Fibroblast of lung (primary cell): ENCODE measurements around the gene UBN2. TPM values are rescaled to one million over a fixed set of nuclear protein-coding genes. Genes with fewer than 3 reads are reported as not detected.
A peak's percentile ranks its signal among the peaks of the same experiment; 100 is the strongest.

ENCODE experiments used
- DNase-seq, 2 donors: peaks; one replicate each; pipeline versions ENCODE4 v3.0.0 to v3.0.0-alpha.2; 2010; ENCODE audit warnings: low read depth in 2 of 2
- H2AFZ ChIP-seq: 2 replicates; pipeline ENCODE4 v1.5.1; 2012; ENCODE audit warnings: low read length, control low read depth, inconsistent platforms
- H3K27ac ChIP-seq: 2 replicates; pipeline ENCODE4 v1.5.1; 2011; ENCODE audit warnings: low read length, control low read depth; ENCODE audit not compliant: insufficient read depth
- H3K27me3 ChIP-seq: 2 replicates; pipeline ENCODE4 v1.5.1; 2011; ENCODE audit warnings: mild to moderate bottlenecking, low read length; ENCODE audit not compliant: control insufficient read depth, insufficient read depth
- H3K36me3 ChIP-seq: 2 replicates; pipeline ENCODE4 v1.5.1; 2011; ENCODE audit warnings: low read length; ENCODE audit not compliant: control insufficient read depth, insufficient read depth
- H3K4me1 ChIP-seq: 2 replicates; pipeline ENCODE4 v1.5.1; 2011; ENCODE audit warnings: low read length; ENCODE audit not compliant: control insufficient read depth, insufficient read depth; ENCODE audit errors: extremely low read depth
- H3K4me2 ChIP-seq: 2 replicates; pipeline ENCODE4 v1.5.1; 2011; ENCODE audit warnings: low read length, control low read depth; ENCODE audit not compliant: insufficient read depth; ENCODE audit errors: extremely low read depth
- H3K4me3 ChIP-seq, 4 experiments: fragments of 200-600 bp in 1 of 4; sonication (generic) in 1 of 4; replicated peaks in 1 of 4; 2 replicates each; pipeline ENCODE4 v1.5.1; 2011 to 2016; ENCODE audit warnings: low read length in 4 of 4, low read depth in 3 of 4, mild to moderate bottlenecking in 3 of 4, control low read depth in 2 of 4, inconsistent platforms in 1 of 4, mixed read lengths in 1 of 4; ENCODE audit not compliant: insufficient read depth in 1 of 4; ENCODE audit errors: control extremely low read depth in 1 of 4
- H3K79me2 ChIP-seq: 2 replicates; pipeline ENCODE4 v1.5.1; 2012; ENCODE audit warnings: mild to moderate bottlenecking, low read length, inconsistent platforms; ENCODE audit not compliant: control insufficient read depth, insufficient read depth
- H3K9ac ChIP-seq: 2 replicates; pipeline ENCODE4 v1.5.1; 2011; ENCODE audit warnings: mild to moderate bottlenecking, low read length, control low read depth; ENCODE audit not compliant: insufficient read depth
- H3K9me3 ChIP-seq: 2 replicates; pipeline ENCODE4 v1.5.1; 2012; ENCODE audit warnings: low read depth, low read length; ENCODE audit not compliant: control insufficient read depth, insufficient read depth
- H4K20me1 ChIP-seq: 2 replicates; pipeline ENCODE4 v1.5.1; 2011; ENCODE audit warnings: low read length; ENCODE audit not compliant: control insufficient read depth, insufficient read depth; ENCODE audit errors: extremely low read depth
- CTCF ChIP-seq, 2 donors: IDR thresholded peaks in 1 of 2; conservative IDR thresholded peaks in 1 of 2; 1 replicate in 1 of 2; 2 replicates in 1 of 2; pipeline ENCODE4 v1.5.1; 2011 to 2012; ENCODE audit warnings: low read length in 2 of 2, control low read depth in 1 of 2, inconsistent platforms in 1 of 2, low read depth in 1 of 2, mild to moderate bottlenecking in 1 of 2
- EZH2 ChIP-seq: IDR thresholded peaks from 2 replicates; pipeline ENCODE4 v1.5.1; 2012; ENCODE audit warnings: low read length, control low read depth, mild to moderate bottlenecking; ENCODE audit errors: missing control alignments
- polyA minus RNA-seq: library from RNA; depleted of rRNA, polyadenylated mRNA; stranded (reverse); fragments of >200 nt; gene quantifications from 2 replicates; pipeline ENCODE4 v1.2.3, GENCODE V29; 2011; ENCODE audit warnings: low replicate concordance
- polyA plus RNA-seq, 2 donors: library from polyadenylated mRNA; depleted of rRNA in 1 of 2; stranded (reverse) in 1 of 2; unstranded in 1 of 2; fragments of >200 nt; gene quantifications; 2 replicates each; pipeline ENCODE4 v1.2.1, GENCODE V29; 2011 to 2012; ENCODE audit warnings: missing spikeins in 1 of 2
- total RNA-seq: library from RNA; depleted of rRNA; stranded (reverse); fragments of >200 nt; gene quantifications from 2 replicates; pipeline ENCODE4 v1.2.1, GENCODE V29; 2014

Gene UBN2
- total RNA-seq (4.1 and 5.9 TPM in 2 replicates), polyA plus RNA-seq (2.2 and 2.3 TPM in 2 replicates), polyA minus RNA-seq (1.4 and 2.4 TPM in 2 replicates)
- polyA plus RNA-seq (2012): 1.2 and 1.4 TPM in 2 replicates

GRCh38 chr7:139230774-139231512 is at the start of gene UBN2:
Gene UBN2, plus strand, starts transcription at chr7:139231237. Its CDS starts 248 bp downstream, at chr7:139231485.
- H3K4me2 ChIP-seq: peak within 1 kb of the TSS; percentile 92
- peak within 1 kb of the TSS; percentile 97 for H2AFZ ChIP-seq
- DNase-seq: peak; percentile 95 to 97
- H3K9me3 ChIP-seq: no peaks in the 10 kb centered on the region
- no peaks in the 10 kb centered on the region for H3K4me1 ChIP-seq
- no peaks in the 10 kb centered on the region for H3K27me3 ChIP-seq
- no peaks in the 10 kb centered on the region for H3K36me3 ChIP-seq
- peak within 1 kb of the TSS; percentile 83 to 99 (median 90) for H3K4me3 ChIP-seq
- H3K27ac ChIP-seq: peak within 1 kb of the TSS; percentile 90
- no peaks in the 10 kb centered on the region for H4K20me1 ChIP-seq
- peak within 1 kb of the TSS; percentile 86 for H3K9ac ChIP-seq
- H3K79me2 ChIP-seq: peaks cover 22% of the 10 kb centered on the region
- TF ChIP-seq EZH2 (no peak), CTCF (conservative IDR thresholded peaks at IDR 0.05 in 1 of 2, IDR thresholded peaks at IDR 0.05 in 1 of 2; ENCODE audit: low read depth in 1 of 2, low read length in 2 of 2) (no peak)

GRCh38 chr7:139181404-139181803 is 49.6 kb upstream of the UBN2 start:
- H3K4me1 ChIP-seq: no peaks in the 10 kb centered on the region
- H3K9ac ChIP-seq: no peak overlapping the region
- no peak overlapping the region for H3K4me2 ChIP-seq
- H3K27ac ChIP-seq: no peak overlapping the region
- H3K36me3 ChIP-seq: no peaks in the 10 kb centered on the region
- TF ChIP-seq EZH2 (no peak), CTCF (conservative IDR thresholded peaks at IDR 0.05 in 1 of 2, IDR thresholded peaks at IDR 0.05 in 1 of 2; ENCODE audit: low read depth in 1 of 2, low read length in 2 of 2) (no peak)
- no peaks in the 10 kb centered on the region for H3K27me3 ChIP-seq
- no peak for DNase-seq
- H3K79me2 ChIP-seq: no peaks in the 10 kb centered on the region
- H4K20me1 ChIP-seq: no peaks in the 10 kb centered on the region
- H2AFZ ChIP-seq: no peak overlapping the region
- no peak overlapping the region for H3K4me3 ChIP-seq
- H3K9me3 ChIP-seq: no peaks in the 10 kb centered on the region

- Histone ChIP-seq H2AFZ (no peak overlapping the region), H3K4me2 (no peak overlapping the region), H4K20me1 (no peaks in the 10 kb centered on the region), H3K9me3 (no peaks in the 10 kb centered on the region), H3K4me3 (no peak overlapping the region), H3K36me3 (no peaks in the 10 kb centered on the region), H3K27ac (no peak overlapping the region), H3K79me2 (no peaks in the 10 kb centered on the region), H3K27me3 (no peaks in the 10 kb centered on the region), H3K4me1 (no peaks in the 10 kb centered on the region), H3K9ac (no peak overlapping the region)
- TF ChIP-seq CTCF (conservative IDR thresholded peaks at IDR 0.05 in 1 of 2, IDR thresholded peaks at IDR 0.05 in 1 of 2; ENCODE audit: low read depth in 1 of 2, low read length in 2 of 2): no peak
- no peak for TF ChIP-seq EZH2
- no peak for DNase-seq
Measured at GRCh38 chr7:139182363-139182762, 48.7 kb upstream of the UBN2 start.
